Measurements from ENCODE around the gene TAL1.

- TF ChIP-seq CTCF (IDR thresholded peaks at IDR 0.05) (no peak), POLR2A (IDR thresholded peaks at IDR 0.05) (no peak)
Measured at GRCh38 chr1:47222476-47222875, 9.5 kb downstream of the TAL1 start.
